HG03060 (cell line): Measurements from ENCODE around the gene RSPRY1.
"Not testable (repeated sequence)": the region's sequence is repeated elsewhere in the genome, so short reads cannot be mapped to it uniquely, and the experiment has no call there.

Source experiments
- ATAC-seq: cut with Tn5 transposase; IDR thresholded peaks from one replicate; pipeline ENCODE4 v1.9.1; 2021; ENCODE audit warnings: low read depth, moderate number of reproducible peaks; ENCODE audit not compliant: unreplicated experiment

RSPRY1 gene

GRCh38 chr16:57185446-57185944 is 634 bp upstream of the RSPRY1 start:
- peak; percentile 25 for ATAC-seq

GRCh38 chr16:57186872-57187854 is 1.0 kb downstream of the RSPRY1 start:
- no peak for ATAC-seq

GRCh38 chr16:57187902-57188710 is 2.0 kb downstream of the RSPRY1 start:
- ATAC-seq: not testable (repeated sequence)

GRCh38 chr16:57188711-57189002 is 2.5 kb downstream of the RSPRY1 start:
- ATAC-seq: no peak

- not testable (repeated sequence) for ATAC-seq
Measured at GRCh38 chr16:57189527-57189926, 3.4 kb downstream of the RSPRY1 start.

- no peak for ATAC-seq
Measured at GRCh38 chr16:57190136-57190535, 4.0 kb downstream of the RSPRY1 start.

GRCh38 chr16:57191056-57191571 is 5.0 kb downstream of the RSPRY1 start:
- ATAC-seq: no peak

- no peak for ATAC-seq
Measured at GRCh38 chr16:57192146-57192545, 6.0 kb downstream of the RSPRY1 start.

- no peak for ATAC-seq
Measured at GRCh38 chr16:57192720-57193486, 6.8 kb downstream of the RSPRY1 start.

- ATAC-seq: no peak
Measured at GRCh38 chr16:57194512-57194911, 8.4 kb downstream of the RSPRY1 start.

- no peak for ATAC-seq
Measured at GRCh38 chr16:57196286-57196685, 10.2 kb downstream of the RSPRY1 start.

- no peak for ATAC-seq
Measured at GRCh38 chr16:57196753-57197152, 10.6 kb downstream of the RSPRY1 start.

GRCh38 chr16:57200321-57200720 is 14.2 kb downstream of the RSPRY1 start:
- not testable (repeated sequence) for ATAC-seq

- ATAC-seq: not testable (repeated sequence)
Measured at GRCh38 chr16:57200926-57201325, 14.8 kb downstream of the RSPRY1 start.

- ATAC-seq: no peak
Measured at GRCh38 chr16:57202095-57202886, 16.2 kb downstream of the RSPRY1 start.

- no peak for ATAC-seq
Measured at GRCh38 chr16:57203451-57203850, 17.3 kb downstream of the RSPRY1 start.

- ATAC-seq: no peak
Measured at GRCh38 chr16:57204675-57205074, 18.5 kb downstream of the RSPRY1 start.

GRCh38 chr16:57208926-57209325 is 22.8 kb downstream of the RSPRY1 start:
- ATAC-seq: no peak

- ATAC-seq: no peak
Measured at GRCh38 chr16:57209780-57210179, 23.7 kb downstream of the RSPRY1 start.

GRCh38 chr16:57213462-57213861 is 27.3 kb downstream of the RSPRY1 start:
- no peak for ATAC-seq
